HG03378 (cell line): Measurements from ENCODE around the gene SPATA13.

ENCODE experiments used
- ATAC-seq: cut with Tn5 transposase; IDR thresholded peaks from one replicate; pipeline ENCODE4 v1.9.1; 2021; ENCODE audit warnings: mild to moderate bottlenecking, moderate library complexity; ENCODE audit not compliant: unreplicated experiment

Gene SPATA13

DNA sequence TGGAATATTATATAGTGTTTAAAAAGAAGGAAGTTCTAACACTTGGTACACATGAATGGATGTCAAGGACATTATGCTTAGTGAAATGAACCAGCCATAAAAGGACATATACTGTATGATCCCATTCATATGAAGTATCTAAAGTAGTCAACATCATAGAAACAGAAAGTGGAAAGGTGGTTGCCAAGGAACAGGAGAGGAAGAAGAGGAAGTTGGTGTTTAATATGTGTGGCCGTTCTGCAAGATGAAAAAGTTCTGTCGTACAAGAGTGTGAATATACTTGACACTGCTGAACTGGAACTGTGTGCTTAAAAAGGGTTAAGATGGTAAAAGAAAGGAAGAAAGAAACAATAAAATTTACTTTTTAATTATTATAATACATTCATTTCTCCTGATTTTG, 115.8 kb downstream of the SPATA13 start:
- peak; percentile 29 for ATAC-seq

DNA sequence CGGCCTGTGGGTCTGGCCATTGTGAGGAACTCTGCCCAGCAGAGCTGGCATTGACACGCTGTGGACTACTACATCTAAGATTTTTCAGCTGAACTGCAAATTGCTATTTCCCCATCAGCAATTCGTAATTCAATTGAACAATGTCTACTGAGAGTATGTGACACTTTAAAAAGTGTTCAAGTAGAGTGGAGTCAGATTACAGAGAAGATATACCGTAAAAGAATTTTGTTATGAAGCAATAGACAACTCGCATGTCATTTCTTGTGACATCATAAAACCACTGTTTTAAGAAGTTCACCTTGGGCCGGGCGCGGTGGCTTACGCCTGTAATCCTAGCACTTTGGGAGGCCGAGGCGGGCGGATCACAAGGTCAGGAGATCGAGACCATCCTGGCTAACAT, 116.3 kb downstream of the SPATA13 start:
- ATAC-seq, result no peak

DNA sequence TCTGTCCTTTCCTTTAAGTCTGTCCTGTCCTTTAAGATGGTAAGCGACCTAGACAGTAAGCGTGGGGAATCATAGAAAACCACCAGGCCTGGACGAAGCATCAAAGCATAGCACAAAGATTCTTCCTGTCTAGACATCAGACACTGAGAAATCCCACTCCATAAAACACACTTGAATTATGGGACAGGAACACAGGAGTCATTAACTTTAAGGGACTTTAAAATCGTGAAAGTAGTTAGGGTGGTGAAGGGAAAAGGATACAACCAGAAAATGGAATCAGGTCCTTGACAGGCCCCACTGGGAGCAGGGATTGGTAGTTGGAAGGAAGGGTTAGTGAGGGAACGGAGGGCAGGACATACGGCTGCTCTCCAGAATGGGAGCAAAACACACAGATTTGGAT, 117.2 kb downstream of the SPATA13 start:
- no peak for ATAC-seq

DNA sequence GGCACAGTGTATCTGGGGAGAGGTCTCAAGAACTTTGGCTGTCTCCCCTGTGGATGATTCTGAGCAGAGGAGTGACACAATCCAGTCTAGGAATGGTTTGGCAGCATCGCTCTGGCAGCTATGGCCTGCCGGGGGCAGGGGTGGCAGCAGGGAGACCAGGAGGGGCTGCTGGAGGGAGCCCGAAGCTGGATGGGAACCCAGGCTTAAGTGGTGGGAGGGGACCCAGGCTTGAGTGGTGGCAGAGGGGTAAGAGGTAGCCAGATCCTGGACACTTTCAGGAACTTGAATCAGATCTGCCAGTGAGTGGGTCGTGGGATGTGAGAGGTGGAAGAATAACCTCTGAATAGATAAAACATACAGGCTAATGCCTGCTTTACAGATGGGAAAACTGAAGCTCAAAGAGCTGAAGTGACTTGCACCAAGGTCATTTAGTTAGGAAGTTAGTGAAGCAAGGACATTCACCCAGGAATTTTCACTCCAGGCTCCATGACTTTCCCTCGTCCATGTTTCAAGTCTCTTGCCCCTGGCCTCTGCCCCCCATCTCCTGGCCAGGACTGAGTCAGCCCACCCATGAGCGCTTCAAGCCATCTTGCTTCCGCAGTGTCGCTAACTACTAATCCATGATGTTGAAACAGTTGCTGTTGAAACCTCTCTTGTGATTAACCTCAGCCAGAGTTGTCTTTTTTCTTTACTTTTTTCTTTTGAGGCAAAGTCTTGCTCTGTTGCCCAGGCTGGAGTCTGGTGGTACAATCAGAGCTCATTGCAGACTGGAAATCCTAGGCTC, 119.0 kb downstream of the SPATA13 start:
- ATAC-seq, result no peak

DNA sequence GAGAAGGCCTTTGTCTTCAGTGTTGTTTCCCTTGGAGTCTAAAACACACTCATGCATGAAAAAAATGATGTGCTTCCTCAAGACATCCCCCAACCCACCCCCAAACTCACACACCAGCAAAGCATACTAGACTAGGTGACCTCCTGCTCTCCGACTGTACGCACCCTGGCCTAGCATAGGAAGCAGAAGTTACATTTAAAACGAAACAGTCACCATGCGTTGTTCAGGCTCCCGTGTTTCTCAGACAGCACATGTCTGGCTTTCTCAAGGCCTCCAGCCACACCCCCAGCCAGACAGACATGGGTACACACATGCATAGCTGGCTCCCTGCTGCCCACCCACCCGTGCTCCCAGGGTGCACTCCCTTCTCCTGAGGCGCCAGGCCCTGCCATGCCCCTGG, 120.2 kb downstream of the SPATA13 start:
- no peak for ATAC-seq

DNA sequence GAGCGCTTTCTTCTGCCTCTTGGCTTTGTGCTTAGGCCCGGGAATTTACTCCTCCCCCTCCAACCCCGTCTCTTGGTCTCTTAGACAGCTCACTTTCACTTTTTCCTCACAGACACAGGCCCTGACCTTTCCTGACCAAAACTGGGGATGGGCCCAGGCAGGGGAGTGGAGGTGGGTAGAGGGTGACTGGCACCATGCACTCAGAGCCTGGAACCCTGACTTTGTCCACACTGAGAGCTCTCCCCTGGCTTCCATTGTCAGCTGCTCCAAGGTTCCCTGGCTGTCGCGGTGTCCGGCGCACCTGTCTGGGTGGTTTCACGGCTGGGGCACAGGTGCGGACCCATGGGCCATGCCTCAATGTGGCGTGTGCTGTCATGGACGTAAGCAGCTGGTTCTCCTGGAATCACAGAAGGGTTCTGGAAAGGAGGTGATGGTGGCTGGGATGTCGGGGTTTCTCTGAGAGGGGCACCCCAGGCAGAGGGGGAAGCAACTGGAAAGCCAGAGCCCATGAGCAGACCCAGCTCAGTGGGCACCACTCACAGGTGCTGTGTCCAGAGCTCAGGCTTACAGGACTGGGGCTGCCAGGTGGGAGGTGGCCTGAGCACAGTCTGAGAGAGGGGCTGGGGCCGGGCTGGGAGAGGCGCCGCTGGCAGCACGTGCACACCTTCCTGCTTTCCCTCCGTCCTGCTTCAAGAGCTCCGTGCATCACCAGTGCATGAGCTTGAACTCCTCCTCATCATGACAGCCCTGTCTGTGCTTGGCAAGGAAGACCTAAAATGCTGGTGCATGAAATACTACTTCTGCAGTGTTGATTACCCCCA, 120.9 kb downstream of the SPATA13 start:
- ATAC-seq, result no peak

DNA sequence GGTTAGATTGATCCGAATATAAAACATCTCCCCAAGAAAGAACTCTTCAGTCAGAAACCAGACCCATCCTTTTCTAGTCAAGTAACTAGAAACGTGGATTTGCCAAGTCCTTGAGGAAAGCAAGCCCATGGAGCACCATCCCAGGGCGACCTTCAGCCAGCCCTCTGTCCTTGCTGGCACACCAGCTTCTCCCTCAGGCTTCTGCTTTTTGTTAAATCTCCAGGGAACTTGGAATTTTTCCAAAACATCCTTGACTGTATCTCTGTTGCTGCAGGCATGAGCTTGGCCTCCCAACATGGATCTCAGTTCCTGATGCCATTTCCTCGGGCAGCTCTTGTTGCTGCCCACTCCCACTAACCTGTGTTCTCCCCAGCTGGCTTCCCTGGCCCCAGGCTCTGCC, 121.7 kb downstream of the SPATA13 start:
- ATAC-seq, result no peak

DNA sequence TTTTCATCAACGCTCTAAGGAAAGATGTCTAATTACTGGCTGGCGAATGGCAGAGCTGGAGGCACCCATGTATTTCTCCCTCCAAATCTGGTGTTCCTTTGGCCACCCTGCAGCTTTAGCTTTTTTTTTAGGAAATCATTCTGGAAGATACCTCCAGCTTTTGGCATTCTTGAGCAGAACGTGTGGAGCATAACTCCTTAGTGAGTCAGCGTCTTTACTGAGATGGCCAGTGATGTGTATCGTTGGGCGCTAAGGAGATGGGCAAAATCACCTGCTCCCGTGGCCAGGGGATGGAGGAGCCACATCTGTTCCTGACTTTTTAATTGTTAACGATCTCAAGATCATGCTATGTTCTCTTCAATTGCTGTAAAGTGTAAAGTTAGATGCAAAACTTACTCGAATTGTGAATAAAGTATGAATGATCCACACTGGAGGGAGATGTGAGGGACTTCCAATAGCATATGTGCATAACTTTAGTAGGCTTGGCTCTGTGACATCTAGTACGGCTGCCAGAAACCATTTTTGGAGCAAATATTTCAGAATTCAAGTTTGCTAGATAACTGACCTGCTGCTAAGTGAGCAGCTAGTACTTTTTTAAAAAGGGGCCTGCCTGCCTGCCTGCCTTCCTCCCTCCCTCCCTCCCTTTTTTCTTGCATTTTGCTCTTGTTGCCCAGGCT, 124.5 kb downstream of the SPATA13 start:
- ATAC-seq, result no peak

DNA sequence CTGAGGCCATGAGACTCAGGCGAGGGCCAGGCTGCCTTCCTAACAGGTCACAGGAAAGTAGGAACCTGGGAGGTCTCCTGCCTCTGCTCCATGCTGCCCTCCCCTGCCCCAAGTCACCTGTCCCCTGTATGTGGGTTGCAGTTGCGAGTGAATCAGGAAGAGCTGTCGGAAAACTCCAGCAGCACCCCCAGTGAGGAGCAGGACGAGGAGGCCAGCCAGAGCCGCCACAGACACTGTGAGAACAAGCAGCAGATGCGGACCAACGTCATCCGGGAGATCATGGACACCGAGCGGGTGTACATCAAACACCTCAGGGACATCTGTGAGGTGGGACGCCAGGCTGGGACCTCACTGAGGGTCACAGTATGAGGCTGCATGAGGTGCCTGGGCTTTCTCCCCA, 126.1 kb downstream of the SPATA13 start:
- ATAC-seq, result no peak

DNA sequence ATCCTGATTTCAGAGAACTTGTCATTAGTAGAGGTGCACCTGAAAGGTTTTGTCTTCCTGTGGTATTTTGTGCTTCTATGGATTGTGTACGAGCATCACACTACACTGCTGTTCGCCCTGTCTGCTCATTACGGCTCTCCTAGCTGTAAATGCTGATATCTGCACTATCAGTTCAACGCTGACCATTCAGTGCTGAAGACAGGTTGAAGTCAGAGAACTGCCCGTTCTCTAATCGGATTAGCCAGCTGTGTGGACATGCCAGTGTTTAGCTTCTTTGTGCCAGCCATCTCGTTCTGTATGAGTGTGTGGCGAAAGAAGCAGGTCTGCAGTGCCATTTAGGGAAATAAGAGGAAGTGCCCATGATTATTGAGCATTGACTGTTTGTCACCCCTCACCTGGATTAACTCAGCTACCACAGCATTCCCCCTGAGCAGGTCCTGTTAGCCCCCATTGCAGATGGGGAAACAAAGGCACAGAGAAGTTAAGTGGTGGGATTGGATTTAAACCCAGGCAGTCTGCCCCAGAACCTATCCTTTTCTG, 127.3 kb downstream of the SPATA13 start:
- no peak for ATAC-seq

DNA sequence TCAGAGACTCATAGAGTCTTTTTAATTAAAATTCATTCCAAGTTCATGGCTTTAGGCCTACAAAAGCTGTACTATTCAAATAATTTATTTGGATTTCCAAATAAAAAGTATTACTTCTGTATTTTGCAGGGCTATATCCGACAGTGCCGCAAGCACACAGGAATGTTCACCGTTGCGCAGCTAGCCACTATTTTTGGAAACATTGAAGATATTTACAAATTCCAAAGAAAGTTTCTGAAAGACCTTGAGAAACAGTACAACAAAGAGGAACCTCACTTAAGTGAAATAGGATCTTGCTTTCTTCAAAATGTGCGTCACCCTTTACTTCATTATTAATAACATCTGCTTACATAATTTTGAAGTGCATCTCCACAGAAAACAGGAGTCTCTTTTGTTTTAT, 128.3 kb downstream of the SPATA13 start:
- no peak for ATAC-seq

DNA sequence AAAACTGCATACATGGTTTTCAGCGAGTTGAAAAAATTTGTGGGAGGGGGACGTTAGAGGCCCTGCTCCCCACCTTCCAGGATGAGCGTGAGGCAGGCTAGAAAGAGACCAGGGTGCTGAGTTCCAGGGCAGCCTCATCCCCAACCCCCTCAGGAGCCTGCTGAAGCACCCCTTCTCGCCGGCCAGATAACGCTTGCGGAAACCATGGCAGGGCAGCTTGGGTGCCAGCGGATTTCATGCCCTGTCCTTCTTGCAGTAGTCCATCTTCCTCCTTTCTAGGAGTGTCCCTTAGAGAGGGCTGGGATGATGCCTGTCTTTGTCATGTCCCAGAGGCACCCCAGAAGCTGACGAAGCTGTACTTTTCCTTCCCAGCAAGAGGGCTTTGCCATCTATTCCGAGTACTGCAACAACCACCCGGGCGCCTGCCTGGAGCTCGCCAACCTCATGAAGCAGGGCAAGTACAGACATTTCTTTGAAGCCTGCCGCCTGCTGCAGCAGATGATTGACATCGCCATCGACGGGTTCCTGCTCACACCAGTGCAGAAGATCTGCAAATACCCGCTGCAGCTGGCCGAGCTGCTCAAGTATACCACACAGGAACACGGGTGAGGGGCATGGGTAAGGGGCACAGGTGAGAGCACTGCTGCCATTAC, 129.9 kb downstream of the SPATA13 start:
- no peak for ATAC-seq

DNA sequence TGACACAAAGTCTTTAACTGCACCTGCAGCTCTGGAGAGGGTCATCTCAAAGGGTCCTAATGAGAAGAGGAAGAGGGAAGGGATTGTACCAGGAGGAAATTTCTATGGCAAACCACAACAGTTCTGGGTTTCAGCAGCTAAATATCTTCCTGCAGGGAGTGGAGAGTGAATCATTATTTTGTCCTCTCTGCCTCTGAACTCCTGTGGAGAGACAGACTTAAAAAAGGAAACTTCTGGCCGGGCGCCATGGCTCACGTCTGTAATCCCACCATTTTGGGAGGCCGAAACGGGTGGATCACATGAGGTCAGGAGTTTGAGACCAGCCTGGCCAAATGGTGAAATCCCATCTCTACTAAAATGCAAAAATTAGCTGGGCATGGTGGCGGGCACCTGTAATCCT, 132.0 kb downstream of the SPATA13 start:
- ATAC-seq, result no peak

DNA sequence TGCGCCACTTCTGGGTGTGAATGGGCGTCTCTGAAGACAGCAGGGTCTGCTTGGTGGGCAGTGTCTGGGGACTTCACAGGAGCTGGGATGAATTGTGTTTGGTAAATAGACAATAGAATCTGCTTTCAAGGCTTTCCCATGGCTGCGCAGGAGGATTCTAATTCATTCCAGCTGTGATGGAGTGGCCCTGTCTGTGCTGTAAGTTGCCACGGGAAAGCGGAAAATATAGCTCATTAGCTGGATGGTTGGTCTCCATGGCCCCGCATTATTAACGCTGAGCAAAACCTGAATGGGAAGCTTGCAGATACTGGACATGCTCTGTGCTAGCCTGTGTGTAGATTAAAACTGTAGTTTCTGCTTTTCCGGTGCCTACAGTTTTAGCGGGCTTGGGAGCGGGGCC, 133.2 kb downstream of the SPATA13 start:
- no peak for ATAC-seq

DNA sequence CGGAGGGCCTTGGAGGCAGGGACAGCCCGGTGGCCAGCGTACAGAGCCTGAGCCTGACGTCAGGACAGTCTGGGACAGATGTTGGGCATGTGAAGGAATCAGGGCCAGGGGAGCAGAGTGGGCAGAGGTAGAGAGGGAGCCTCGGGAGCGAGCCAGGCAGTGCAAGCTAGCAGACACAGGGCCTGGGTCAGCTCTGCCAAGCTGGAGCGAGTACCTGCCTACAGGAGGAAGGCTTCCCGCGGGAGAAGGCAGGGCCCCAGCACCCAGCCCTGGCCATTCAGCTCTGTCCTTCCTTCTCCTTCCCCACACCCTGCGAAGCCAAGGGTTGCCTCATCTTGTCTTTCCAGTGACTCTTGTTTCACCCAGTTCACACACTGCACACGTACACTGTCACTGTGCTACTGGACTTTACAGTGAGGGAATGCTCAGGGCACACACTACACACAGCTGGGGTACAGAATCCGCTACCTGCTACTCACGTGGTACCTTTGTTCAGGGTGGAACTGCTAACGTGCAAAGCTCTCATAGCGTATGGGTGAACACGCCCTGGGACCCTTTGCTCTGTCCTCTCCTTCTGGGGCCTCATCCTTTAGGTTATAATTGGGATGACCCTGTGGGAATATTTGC, 139.1 kb downstream of the SPATA13 start:
- no peak for ATAC-seq

DNA sequence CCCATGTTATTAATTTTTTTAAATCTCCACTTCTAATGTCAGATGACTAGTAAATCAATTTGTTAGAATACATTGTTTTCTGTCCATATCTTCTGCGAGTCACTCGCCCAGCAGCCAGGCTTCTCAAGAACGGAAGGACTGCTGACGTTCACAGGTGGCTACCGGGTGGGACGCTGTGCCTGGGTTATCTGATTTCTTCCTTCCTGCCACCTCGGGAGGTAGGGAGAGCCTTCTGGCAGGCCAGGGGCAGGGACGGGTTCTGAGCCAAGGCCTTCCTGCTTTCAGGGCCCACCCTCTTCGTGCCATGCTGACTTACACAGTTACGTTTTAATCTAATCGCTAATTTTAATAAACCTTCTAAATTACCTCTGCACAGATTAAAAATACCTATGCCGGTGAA, 140.9 kb downstream of the SPATA13 start:
- ATAC-seq, result no peak

DNA sequence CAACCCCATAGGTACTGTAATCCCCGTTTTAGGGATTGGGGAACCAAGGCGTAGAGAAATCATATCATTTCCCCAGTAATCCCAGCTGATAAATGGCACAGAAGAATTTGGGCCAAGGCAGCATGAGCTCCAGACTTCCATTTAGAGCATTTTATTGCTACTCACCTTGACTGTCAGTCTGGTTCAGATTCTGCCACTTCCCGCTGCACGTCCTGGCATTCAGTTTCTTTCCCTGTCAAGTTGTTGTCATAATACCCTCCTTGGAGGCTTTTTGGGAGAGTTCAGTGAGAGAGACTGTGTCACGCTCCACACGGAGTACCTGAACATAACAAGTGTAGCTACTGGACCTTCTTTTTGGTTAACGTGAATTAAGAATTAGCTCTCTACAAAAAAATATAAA, 141.4 kb downstream of the SPATA13 start:
- ATAC-seq, result no peak

DNA sequence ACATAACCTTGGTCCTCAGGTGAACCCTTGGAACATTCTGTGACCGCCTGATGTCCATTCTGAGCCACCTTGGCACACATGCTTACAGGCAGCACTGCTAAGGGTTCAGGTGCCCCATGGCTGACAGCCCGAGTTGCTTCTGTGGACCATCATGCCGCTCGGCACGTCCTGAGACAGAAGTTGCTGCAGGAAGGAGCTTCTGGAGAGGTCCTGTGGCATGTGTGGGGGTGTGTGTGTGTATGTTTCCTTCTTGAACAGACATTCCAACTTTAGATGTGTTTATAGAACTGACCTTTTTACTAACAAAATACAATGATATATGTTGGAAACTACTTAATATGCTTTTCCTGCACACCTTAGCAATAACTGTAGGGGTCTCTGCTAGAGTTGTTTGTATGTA, 144.1 kb downstream of the SPATA13 start:
- no peak for ATAC-seq

DNA sequence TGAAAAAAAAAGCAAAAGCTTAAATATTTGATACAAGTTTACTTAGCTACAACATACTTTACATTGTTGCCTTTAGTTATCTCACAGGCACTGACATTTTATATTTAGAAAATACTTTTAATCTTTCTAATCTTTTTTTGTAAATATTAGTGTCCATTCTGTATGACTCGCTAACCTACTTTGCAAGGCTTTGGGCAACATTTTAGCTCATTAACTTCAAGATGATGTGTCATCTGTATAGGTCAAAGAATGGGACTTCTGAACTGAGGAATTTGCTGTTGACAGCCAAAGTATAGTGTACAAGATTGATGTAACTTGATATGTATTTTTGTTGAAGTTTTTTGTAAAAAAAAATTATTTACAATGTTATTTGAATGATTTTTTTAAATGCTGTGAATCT, 146.1 kb downstream of the SPATA13 start:
- ATAC-seq, result no peak

DNA sequence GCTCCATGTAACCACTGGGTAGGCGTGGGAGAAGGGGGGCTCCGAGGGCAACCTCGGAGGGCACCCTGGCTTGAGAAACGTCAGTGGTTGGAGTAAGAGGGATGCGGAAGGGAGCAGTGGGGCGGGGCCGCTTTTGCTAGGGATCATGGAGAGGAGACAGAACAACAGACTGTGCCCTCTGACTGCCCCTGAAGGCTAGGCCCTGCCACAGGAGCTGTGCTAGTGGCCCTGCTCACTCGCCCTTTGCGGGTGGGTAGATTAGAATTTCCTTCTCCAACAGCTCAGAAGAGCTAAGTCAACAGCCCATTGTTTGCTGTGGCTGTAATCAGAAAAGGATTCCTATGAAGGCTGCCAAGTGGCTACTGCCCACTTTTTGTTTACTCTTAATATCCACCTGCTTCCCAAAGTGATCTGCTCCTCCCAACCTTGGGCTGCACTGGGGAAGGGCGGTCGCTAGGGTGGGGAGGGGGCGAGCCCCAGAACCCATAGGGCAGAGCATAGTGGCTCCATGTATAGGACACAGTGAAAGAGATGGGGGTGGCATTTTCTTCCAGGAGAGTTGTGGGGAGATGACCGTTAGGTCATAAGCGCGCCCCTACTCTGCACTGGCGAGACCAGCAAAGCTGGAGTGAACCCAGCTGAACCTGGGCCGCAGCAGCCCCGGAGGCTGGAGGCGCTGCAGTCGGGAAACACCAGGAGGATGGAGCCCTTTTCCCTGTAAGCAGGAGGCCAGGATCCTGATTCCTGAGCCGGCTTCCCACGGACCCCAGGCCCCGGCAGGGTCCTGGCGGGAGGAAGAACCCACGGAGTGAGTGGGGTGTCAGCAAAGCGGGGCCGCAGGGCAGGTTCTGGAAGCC, 146.9 kb downstream of the SPATA13 start:
- ATAC-seq, result no peak
